ENCODE measurements around the gene CLCNKA. TPM values are rescaled to one million over a fixed set of nuclear protein-coding genes. Genes with fewer than 3 reads are reported as not detected.

The CLCNKA gene
- total RNA-seq, 6 experiments from 2014 or later = 0.43 to 0.47 TPM; not detected in 4

DNA sequence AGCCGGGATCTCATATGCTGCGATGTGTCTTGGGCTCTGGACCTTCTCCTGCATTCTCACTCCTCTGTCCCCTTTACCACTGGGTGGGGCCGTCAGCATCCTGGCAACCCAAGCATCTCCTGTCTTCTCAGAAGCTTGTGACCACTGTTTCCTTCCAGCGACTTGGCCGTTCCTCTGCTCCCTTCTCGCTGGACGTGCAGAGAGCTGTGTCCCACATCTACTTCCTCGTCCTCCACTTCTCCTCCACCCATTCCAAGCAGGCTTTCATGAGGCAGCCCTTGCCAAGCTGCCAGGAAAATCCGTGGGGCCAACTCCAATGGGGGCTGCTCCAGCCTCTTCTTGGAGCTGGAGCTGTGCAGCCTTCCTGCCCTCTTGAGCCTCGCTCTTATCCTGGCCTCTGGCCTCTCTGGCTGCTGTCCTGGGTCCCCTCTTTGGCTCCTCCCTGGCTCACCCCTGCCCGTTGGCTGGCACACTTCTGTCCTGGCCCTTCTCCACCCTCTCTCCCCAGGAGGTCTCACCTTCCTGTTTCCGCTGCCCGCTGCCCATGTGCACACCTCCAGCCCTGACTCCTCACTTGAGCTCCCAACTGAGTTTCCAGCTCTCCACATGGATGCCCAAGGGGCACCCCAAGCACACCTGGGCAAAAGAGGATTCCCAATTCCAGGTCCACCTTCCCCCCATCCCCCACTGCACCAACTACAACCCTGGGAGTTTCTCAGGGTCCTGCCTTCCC is 42.9 kb downstream of the CLCNKA start:
- 50% methylated on average over 11 of the region's 13 CpGs for WGBS (ENCODE audit: insufficient coverage, low coverage, low lambda C conversion rate, missing lambda C conversion rate)

DNA sequence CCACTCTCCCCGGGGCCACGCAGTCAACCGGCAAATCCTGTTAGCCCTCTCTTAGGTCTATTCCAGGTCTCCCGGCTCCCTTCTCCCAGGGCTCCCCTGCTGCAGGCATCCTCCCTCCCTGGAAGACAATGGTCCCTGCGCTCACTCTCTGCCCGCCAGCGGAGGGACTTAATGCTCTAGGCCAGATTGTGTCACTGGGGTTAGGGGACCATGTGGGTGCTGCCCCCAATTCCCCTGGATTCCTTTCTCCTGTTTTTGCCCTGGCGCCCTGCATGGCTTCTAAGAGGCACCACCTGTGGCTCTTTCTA is 43.4 kb downstream of the CLCNKA start:
- Histone ChIP-seq H3K27ac (no peak overlapping the region), H3K9me3 (no peaks in the 10 kb centered on the region), H3K4me1 (peaks cover 0 to 24% (median 13%) of the 10 kb centered on the region in 4 donors), H3K36me3 (no peaks in the 10 kb centered on the region), H3K27me3 (no peaks in the 10 kb centered on the region), H3K4me3 (no peak overlapping the region)
- DNase-seq (no peak), ATAC-seq (no peak)
- 87% methylated on average over 3 of the region's 8 CpGs for WGBS (ENCODE audit: insufficient coverage, low coverage, low lambda C conversion rate, missing lambda C conversion rate)
- TF ChIP-seq POLR2A (IDR thresholded peaks at IDR 0.05) = no peak
- TF ChIP-seq, protein P1, sequence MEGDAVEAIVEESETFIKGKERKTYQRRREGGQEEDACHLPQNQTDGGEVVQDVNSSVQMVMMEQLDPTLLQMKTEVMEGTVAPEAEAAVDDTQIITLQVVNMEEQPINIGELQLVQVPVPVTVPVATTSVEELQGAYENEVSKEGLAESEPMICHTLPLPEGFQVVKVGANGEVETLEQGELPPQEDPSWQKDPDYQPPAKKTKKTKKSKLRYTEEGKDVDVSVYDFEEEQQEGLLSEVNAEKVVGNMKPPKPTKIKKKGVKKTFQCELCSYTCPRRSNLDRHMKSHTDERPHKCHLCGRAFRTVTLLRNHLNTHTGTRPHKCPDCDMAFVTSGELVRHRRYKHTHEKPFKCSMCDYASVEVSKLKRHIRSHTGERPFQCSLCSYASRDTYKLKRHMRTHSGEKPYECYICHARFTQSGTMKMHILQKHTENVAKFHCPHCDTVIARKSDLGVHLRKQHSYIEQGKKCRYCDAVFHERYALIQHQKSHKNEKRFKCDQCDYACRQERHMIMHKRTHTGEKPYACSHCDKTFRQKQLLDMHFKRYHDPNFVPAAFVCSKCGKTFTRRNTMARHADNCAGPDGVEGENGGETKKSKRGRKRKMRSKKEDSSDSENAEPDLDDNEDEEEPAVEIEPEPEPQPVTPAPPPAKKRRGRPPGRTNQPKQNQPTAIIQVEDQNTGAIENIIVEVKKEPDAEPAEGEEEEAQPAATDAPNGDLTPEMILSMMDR (IDR thresholded peaks at IDR 0.05) = no peak
- intact Hi-C loops (cut with DNase I) = loop anchor here in 1 of 2 donors (10.0 kb wide), 1 partner anchor 80 kb away; no protein-coding TSS in a partner anchor

More for the DNA sequence above, 42.9 kb downstream of the CLCNKA start:
- no peaks in the 10 kb centered on the region for H3K36me3 ChIP-seq
- no peaks in the 10 kb centered on the region for H3K27me3 ChIP-seq
- no peak overlapping the region for H3K27ac ChIP-seq
- TF ChIP-seq, protein P1 (IDR thresholded peaks at IDR 0.05) = no peak
- TF ChIP-seq POLR2A (IDR thresholded peaks at IDR 0.05) = no peak
- H3K4me1 ChIP-seq = peaks cover 0 to 24% (median 13%) of the 10 kb centered on the region in 4 donors
- H3K9me3 ChIP-seq = no peaks in the 10 kb centered on the region
- no peak overlapping the region for H3K4me3 ChIP-seq
- DNase-seq = no peak
- intact Hi-C loops (cut with DNase I) = loop anchor here in 1 of 2 donors (10.0 kb wide), 1 partner anchor 80 kb away; no protein-coding TSS in a partner anchor
- ATAC-seq = no peak

DNA sequence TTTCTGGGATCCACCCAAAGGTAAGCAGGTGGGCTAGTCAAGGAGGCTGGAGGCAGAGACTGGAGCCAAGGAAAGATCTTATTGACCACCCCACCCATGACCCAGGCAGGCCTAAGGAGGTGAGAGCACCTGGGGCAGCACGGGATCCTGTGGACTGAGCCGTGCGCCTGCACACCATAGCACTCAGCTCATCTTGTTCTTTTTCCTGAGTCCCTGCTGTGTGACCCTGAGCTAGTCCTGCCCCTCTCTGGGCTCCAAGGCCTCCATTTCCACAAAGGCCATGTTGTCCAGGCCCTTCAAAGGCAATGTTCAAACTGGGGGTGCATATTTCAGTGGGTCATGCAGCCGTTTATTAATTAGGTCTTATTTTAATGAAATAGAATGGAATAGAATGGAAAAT is 44.4 kb downstream of the CLCNKA start:
- Histone ChIP-seq H3K4me1 (peaks cover 0 to 24% (median 13%) of the 10 kb centered on the region in 4 donors), H3K27me3 (no peaks in the 10 kb centered on the region), H3K4me3 (no peak overlapping the region), H3K27ac (peak overlapping the region in 1 of 3 donors; percentile 56), H3K9me3 (no peaks in the 10 kb centered on the region), H3K36me3 (no peaks in the 10 kb centered on the region)
- 64% methylated on average over 1 of the region's 4 CpGs for WGBS (ENCODE audit: insufficient coverage, low coverage, low lambda C conversion rate, missing lambda C conversion rate)
- no peak for TF ChIP-seq POLR2A (IDR thresholded peaks at IDR 0.05)
- TF ChIP-seq, protein P1 (IDR thresholded peaks at IDR 0.05) = no peak
- ATAC-seq = no peak
- no peak for DNase-seq
- intact Hi-C loops (cut with DNase I) = loop anchor here in 1 of 2 donors (10.0 kb wide), 1 partner anchor 79 kb away; no protein-coding TSS in a partner anchor

DNA sequence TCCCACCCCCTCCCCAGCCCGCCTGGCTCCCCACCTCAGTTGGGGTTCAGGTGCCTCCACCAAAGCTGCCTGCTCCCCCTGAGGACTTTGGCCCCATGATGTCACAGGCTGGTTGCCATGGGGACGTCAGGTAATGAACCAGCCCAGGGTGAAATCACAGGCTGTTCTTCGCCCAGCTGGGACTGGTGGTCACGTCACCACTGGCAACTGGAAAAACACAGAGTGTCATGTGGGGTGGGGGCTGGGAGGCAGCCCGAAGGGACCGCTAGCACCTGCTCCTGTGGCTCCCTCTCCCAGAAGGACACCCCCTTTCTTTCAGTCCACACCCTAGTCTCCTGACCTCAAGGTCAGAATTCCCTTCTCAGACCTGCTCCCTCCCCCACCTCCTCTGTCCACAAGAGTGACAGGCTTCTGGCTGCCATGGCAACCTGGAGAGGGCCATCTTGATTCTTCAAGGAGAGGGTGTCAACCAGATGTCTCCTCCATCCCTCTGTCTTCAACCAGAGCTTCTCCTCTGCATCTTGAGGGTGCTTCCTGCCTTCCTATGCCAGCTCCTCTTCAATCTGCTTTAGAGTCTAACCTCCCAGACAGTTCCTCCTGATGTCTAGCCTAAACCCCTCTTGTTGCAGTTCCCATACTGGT is 45.4 kb downstream of the CLCNKA start:
- Histone ChIP-seq H3K27ac (peak overlapping the region in 1 of 3 donors; percentile 56), H3K36me3 (no peaks in the 10 kb centered on the region), H3K9me3 (no peaks in the 10 kb centered on the region), H3K4me1 (peaks cover 0 to 24% (median 13%) of the 10 kb centered on the region in 4 donors), H3K4me3 (no peak overlapping the region), H3K27me3 (no peaks in the 10 kb centered on the region)
- intact Hi-C loops (cut with DNase I) = loop anchor here in 1 of 2 donors (10.0 kb wide), 1 partner anchor 78 kb away; no protein-coding TSS in a partner anchor
- 20% methylated on average over 1 of the region's 6 CpGs for WGBS (ENCODE audit: insufficient coverage, low coverage, low lambda C conversion rate, missing lambda C conversion rate)
- DNase-seq = peak; percentile 82 to 92 (median 91)
- no peak for TF ChIP-seq POLR2A (IDR thresholded peaks at IDR 0.05)
- TF ChIP-seq, protein P1 (IDR thresholded peaks at IDR 0.05) = no peak
- peak; percentile 52 to 74 (median 70) for ATAC-seq

Data from right lobe of liver (tissue), 6 donors.